Measurements from ENCODE around the gene KIF26A. TPM values are rescaled to one million over a fixed set of nuclear protein-coding genes. Genes with fewer than 3 reads are reported as not detected.

The KIF26A gene
- total and polyA plus RNA-seq, 2 experiments from 2014 or later = 5.6 to 103 TPM

DNA sequence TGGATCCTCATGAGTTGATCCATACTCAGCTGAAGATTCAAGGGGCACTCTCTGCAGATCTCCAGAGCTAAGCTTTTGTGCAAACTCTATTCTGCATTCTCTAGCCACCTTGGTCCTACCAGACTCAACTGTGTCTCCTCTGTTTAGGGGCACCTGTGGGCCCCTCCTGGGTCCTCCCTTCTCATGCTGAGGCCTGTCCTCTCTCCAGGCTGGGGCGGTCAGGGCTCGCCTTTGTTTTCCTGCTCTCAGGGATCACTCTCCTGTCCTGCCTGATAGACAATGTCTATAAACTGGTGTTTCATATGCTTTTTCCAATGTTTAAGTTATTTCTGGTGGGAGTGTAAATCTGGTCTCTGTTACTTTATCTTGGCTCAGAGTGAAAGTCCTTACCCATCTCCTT, 11.6 kb upstream of the KIF26A start (continued):
- TF ChIP-seq, protein P1, sequence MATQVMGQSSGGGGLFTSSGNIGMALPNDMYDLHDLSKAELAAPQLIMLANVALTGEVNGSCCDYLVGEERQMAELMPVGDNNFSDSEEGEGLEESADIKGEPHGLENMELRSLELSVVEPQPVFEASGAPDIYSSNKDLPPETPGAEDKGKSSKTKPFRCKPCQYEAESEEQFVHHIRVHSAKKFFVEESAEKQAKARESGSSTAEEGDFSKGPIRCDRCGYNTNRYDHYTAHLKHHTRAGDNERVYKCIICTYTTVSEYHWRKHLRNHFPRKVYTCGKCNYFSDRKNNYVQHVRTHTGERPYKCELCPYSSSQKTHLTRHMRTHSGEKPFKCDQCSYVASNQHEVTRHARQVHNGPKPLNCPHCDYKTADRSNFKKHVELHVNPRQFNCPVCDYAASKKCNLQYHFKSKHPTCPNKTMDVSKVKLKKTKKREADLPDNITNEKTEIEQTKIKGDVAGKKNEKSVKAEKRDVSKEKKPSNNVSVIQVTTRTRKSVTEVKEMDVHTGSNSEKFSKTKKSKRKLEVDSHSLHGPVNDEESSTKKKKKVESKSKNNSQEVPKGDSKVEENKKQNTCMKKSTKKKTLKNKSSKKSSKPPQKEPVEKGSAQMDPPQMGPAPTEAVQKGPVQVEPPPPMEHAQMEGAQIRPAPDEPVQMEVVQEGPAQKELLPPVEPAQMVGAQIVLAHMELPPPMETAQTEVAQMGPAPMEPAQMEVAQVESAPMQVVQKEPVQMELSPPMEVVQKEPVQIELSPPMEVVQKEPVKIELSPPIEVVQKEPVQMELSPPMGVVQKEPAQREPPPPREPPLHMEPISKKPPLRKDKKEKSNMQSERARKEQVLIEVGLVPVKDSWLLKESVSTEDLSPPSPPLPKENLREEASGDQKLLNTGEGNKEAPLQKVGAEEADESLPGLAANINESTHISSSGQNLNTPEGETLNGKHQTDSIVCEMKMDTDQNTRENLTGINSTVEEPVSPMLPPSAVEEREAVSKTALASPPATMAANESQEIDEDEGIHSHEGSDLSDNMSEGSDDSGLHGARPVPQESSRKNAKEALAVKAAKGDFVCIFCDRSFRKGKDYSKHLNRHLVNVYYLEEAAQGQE (IDR thresholded peaks at IDR 0.05; ENCODE audit: unreplicated experiment) = no peak

DNA sequence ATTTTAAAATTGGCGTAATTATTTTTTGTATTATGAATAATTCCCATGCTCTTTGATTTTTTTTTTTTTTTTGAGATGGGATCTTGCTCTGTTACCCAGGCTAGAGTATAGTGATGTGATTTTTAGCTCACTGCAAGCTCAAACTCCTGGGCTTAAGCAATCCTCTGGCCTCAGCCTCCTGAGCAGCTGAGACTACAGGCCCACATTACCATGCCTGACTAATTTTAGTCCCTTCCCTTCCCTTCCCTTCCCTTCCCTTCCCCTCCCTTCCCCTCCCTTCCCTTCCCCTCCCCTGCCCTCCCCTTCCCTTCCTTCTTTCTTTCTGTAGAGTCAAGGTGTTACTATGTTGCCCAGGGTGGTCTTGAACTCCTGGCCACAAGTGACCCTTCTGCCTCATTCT, 9.4 kb upstream of the KIF26A start:
- Histone ChIP-seq H4K20me1 (replicated peaks; ENCODE audit: insufficient read depth) (no peaks in the 10 kb centered on the region), H3K36me3 (ENCODE audit: insufficient read depth) (no peaks in the 10 kb centered on the region), H3K9me2 (ENCODE audit: insufficient read depth) (no peaks in the 10 kb centered on the region), H2AFZ (no peak overlapping the region), H3K4me1 (ENCODE audit: insufficient read depth) (no peaks in the 10 kb centered on the region), H3K4me2 (no peak overlapping the region), H3K27ac (ENCODE audit: low read depth) (no peak overlapping the region), H3K4me3 (no peak overlapping the region), H3K79me2 (replicated peaks; ENCODE audit: insufficient read depth) (no peaks in the 10 kb centered on the region), H3F3A (replicated peaks; ENCODE audit: low read depth) (no peaks in the 10 kb centered on the region), H3K27me3 (ENCODE audit: insufficient read depth) (no peaks in the 10 kb centered on the region)
- Mint-ChIP-seq H3K4me1 (0 out of 3 replicates have a peak, but pooled peaks cover 3% of the 10 kb centered on the region), H3K36me3 (ENCODE audit: low read depth) (peaks cover 6% of the 10 kb centered on the region), H3K27me3 (ENCODE audit: insufficient read depth, low read depth, poor library complexity) (peaks cover 14% of the 10 kb centered on the region), H3K27ac (no peak overlapping the region), H3K9me3 (peaks cover 51% of the 10 kb centered on the region), H3K4me3 (no peak overlapping the region)
- no peak for DNase-seq (ENCODE audit: low spot score)
- no peak for ATAC-seq
- TF ChIP-seq, protein P2, sequence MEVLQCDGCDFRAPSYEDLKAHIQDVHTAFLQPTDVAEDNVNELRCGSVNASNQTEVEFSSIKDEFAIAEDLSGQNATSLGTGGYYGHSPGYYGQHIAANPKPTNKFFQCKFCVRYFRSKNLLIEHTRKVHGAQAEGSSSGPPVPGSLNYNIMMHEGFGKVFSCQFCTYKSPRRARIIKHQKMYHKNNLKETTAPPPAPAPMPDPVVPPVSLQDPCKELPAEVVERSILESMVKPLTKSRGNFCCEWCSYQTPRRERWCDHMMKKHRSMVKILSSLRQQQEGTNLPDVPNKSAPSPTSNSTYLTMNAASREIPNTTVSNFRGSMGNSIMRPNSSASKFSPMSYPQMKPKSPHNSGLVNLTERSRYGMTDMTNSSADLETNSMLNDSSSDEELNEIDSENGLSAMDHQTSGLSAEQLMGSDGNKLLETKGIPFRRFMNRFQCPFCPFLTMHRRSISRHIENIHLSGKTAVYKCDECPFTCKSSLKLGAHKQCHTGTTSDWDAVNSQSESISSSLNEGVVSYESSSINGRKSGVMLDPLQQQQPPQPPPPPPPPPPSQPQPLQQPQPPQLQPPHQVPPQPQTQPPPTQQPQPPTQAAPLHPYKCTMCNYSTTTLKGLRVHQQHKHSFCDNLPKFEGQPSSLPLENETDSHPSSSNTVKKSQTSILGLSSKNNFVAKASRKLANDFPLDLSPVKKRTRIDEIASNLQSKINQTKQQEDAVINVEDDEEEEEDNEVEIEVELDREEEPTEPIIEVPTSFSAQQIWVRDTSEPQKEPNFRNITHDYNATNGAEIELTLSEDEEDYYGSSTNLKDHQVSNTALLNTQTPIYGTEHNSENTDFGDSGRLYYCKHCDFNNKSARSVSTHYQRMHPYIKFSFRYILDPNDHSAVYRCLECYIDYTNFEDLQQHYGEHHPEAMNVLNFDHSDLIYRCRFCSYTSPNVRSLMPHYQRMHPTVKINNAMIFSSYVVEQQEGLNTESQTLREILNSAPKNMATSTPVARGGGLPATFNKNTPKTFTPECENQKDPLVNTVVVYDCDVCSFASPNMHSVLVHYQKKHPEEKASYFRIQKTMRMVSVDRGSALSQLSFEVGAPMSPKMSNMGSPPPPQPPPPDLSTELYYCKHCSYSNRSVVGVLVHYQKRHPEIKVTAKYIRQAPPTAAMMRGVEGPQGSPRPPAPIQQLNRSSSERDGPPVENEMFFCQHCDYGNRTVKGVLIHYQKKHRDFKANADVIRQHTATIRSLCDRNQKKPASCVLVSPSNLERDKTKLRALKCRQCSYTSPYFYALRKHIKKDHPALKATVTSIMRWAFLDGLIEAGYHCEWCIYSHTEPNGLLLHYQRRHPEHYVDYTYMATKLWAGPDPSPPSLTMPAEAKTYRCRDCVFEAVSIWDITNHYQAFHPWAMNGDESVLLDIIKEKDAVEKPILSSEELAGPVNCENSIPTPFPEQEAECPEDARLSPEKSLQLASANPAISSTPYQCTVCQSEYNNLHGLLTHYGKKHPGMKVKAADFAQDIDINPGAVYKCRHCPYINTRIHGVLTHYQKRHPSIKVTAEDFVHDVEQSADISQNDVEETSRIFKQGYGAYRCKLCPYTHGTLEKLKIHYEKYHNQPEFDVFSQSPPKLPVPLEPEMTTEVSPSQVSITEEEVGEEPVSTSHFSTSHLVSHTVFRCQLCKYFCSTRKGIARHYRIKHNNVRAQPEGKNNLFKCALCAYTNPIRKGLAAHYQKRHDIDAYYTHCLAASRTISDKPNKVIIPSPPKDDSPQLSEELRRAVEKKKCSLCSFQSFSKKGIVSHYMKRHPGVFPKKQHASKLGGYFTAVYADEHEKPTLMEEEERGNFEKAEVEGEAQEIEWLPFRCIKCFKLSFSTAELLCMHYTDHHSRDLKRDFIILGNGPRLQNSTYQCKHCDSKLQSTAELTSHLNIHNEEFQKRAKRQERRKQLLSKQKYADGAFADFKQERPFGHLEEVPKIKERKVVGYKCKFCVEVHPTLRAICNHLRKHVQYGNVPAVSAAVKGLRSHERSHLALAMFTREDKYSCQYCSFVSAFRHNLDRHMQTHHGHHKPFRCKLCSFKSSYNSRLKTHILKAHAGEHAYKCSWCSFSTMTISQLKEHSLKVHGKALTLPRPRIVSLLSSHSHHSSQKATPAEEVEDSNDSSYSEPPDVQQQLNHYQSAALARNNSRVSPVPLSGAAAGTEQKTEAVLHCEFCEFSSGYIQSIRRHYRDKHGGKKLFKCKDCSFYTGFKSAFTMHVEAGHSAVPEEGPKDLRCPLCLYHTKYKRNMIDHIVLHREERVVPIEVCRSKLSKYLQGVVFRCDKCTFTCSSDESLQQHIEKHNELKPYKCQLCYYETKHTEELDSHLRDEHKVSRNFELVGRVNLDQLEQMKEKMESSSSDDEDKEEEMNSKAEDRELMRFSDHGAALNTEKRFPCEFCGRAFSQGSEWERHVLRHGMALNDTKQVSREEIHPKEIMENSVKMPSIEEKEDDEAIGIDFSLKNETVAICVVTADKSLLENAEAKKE (CRISPR knock-in tag; IDR thresholded peaks at IDR 0.05) = no peak
- TF ChIP-seq EZH2phosphoT487 (IDR thresholded peaks at IDR 0.05; ENCODE audit: unreplicated experiment) (no peak), ZNF114 (CRISPR knock-in tag; IDR thresholded peaks at IDR 0.05) (no peak), EZH2 (IDR thresholded peaks at IDR 0.05; ENCODE audit: low read depth, unreplicated experiment) (no peak), CREB1 (CRISPR knock-in tag; IDR thresholded peaks at IDR 0.05; ENCODE audit: low read depth) (no peak), JUNB (IDR thresholded peaks at IDR 0.05; ENCODE audit: unreplicated experiment) (no peak), ZNF331 (CRISPR knock-in tag; IDR thresholded peaks at IDR 0.05; ENCODE audit: low read depth) (no peak), STAT1 (IDR thresholded peaks at IDR 0.05; ENCODE audit: unreplicated experiment) (no peak), POLR2AphosphoS5 (IDR thresholded peaks at IDR 0.05; ENCODE audit: low read depth) (no peak)
- TF ChIP-seq, protein P1 (IDR thresholded peaks at IDR 0.05; ENCODE audit: unreplicated experiment) = no peak
